Caco-2 (cell line): ENCODE data around the gene RAI1. TPM values are rescaled to one million over a fixed set of nuclear protein-coding genes. Genes with fewer than 3 reads are reported as not detected.

Experiments
- BruUV-seq: library from RNA; stranded (reverse); fragments of 400-500 nt; replicated peaks from 2 replicates; lab custom pipeline; 2021; lab: Mats Ljungman, UMichigan
- CTCF ChIA-PET: fragments of 300-600 bp; sonication (Branson Sonifier 250); formaldehyde crosslinking; loops from one replicate; lab custom pipeline; 2022; ENCODE audit warnings: antibody characterized with exemption; lab: Charles Lee
- POLR2A ChIA-PET: fragments of 300-600 bp; sonication (Branson Sonifier 250); formaldehyde crosslinking; loops from one replicate; lab custom pipeline; 2022; ENCODE audit warnings: antibody characterized with exemption; lab: Charles Lee
- DNase-seq, 2 experiments: peaks; one replicate each; pipeline versions ENCODE4 v3.0.0 to v3.0.0-alpha.2; 2020 to 2022
- H3K27me3 ChIP-seq: replicated peaks from 2 replicates; pipeline ENCODE4 v1.6.0; 2011; ENCODE audit warnings: low read length; ENCODE audit not compliant: control insufficient read depth, insufficient read depth
- H3K36me3 ChIP-seq: 2 replicates; pipeline ENCODE4 v1.5.1; 2011; ENCODE audit warnings: low read length; ENCODE audit not compliant: control insufficient read depth, insufficient read depth
- H3K4me1 ChIP-seq: fragments of 250-450 bp; sonication (Bioruptor Pico); 2 replicates; pipeline ENCODE4 v1.5.1; 2020; ENCODE audit warnings: mild to moderate bottlenecking
- H3K4me3 ChIP-seq: 2 replicates; pipeline ENCODE4 v1.5.1; 2011; ENCODE audit warnings: low read depth, mild to moderate bottlenecking, control low read depth, low read length
- H3K9me3 ChIP-seq: fragments of 250-450 bp; sonication (Bioruptor Pico); 2 replicates; pipeline ENCODE4 v1.5.1; 2020; ENCODE audit warnings: mild to moderate bottlenecking, moderate library complexity
- H3K27ac Mint-ChIP-seq: one replicate; pipeline ENCODE4 v1.8.0; 2022; ENCODE audit warnings: mixed read lengths; ENCODE audit not compliant: unreplicated experiment
- H3K27me3 Mint-ChIP-seq: one replicate; pipeline ENCODE4 v1.8.0; 2022; ENCODE audit warnings: mixed read lengths; ENCODE audit not compliant: insufficient read depth, unreplicated experiment
- H3K36me3 Mint-ChIP-seq: one replicate; pipeline ENCODE4 v1.8.0; 2022; ENCODE audit warnings: mild to moderate bottlenecking, mixed read lengths; ENCODE audit not compliant: insufficient read depth, unreplicated experiment
- H3K4me1 Mint-ChIP-seq: one replicate; pipeline ENCODE4 v1.8.0; 2022; ENCODE audit warnings: low read depth, mixed read lengths; ENCODE audit not compliant: unreplicated experiment
- H3K4me3 Mint-ChIP-seq: one replicate; pipeline ENCODE4 v1.8.0; 2022; ENCODE audit warnings: mild to moderate bottlenecking, moderate library complexity, mixed read lengths; ENCODE audit not compliant: unreplicated experiment
- H3K9me3 Mint-ChIP-seq: one replicate; pipeline ENCODE4 v1.8.0; 2022; ENCODE audit warnings: mixed read lengths; ENCODE audit not compliant: unreplicated experiment
- CTCF ChIP-seq, 2 experiments: fragments of 200-600 bp in 1 of 2; IDR thresholded peaks; 1 replicate in 1 of 2; 2 replicates in 1 of 2; pipeline versions ENCODE4 v1.5.1 to v1.8.0; 2011 to 2022; ENCODE audit warnings: antibody characterized with exemption in 1 of 2, control low read depth in 1 of 2, inconsistent platforms in 1 of 2, low read depth in 1 of 2, low read length in 1 of 2, mild to moderate bottlenecking in 1 of 2, moderate library complexity in 1 of 2; ENCODE audit not compliant: insufficient read depth in 1 of 2, severe bottlenecking in 1 of 2, unreplicated experiment in 1 of 2
- intact Hi-C: fragments of 100-400 bp; cut with micrococcal nuclease; formaldehyde crosslinking; loops from one replicate; pipeline ENCODE4 v1.10.0; 2022; ENCODE audit not compliant: unreplicated experiment
- total RNA-seq: library from RNA; stranded (reverse); gene quantifications from 2 replicates; pipeline ENCODE4 v1.2.3, GENCODE V29; 2022

The RAI1 gene
- total RNA-seq, 1 experiment from 2014 or later = 44.3 TPM

- CTCF ChIA-PET = no interaction called here
- no TSS peak for BruUV-seq
Observed at GRCh38 chr17:17742688-17743390, 61.6 kb downstream of the RAI1 start.

GRCh38 chr17:17743391-17744112, 62.3 kb downstream of the RAI1 start:
- DNase-seq = no peak
- ChIA-PET POLR2A (no interaction called here), CTCF (no interaction called here)
- H3K4me1 ChIP-seq = peaks cover 8% of the 10 kb centered on the region
- H3K36me3 ChIP-seq = no peaks in the 10 kb centered on the region
- TF ChIP-seq CTCF (IDR thresholded peaks at IDR 0.05; ENCODE audit: insufficient read depth in 1 of 2, low read depth in 1 of 2, low read length in 1 of 2, severe bottlenecking in 1 of 2, unreplicated experiment in 1 of 2) = no peak
- Mint-ChIP-seq H3K4me3 (no peak overlapping the region), H3K9me3 (no peaks in the 10 kb centered on the region), H3K27me3 (no peaks in the 10 kb centered on the region), H3K27ac (no peak overlapping the region), H3K4me1 (no peaks in the 10 kb centered on the region), H3K36me3 (peaks cover 5% of the 10 kb centered on the region)
- no TSS peak for BruUV-seq
- no peaks in the 10 kb centered on the region for H3K27me3 ChIP-seq
- H3K4me3 ChIP-seq = no peak overlapping the region
- intact Hi-C loops = loop anchor here (5.0 kb wide), 1 partner anchor 51 kb away; no protein-coding TSS in a partner anchor
- H3K9me3 ChIP-seq = no peaks in the 10 kb centered on the region

More at GRCh38 chr17:17742688-17743390, 61.6 kb downstream of the RAI1 start:
- Histone ChIP-seq H3K27me3 (no peaks in the 10 kb centered on the region), H3K4me1 (peaks cover 8% of the 10 kb centered on the region), H3K9me3 (no peaks in the 10 kb centered on the region), H3K4me3 (no peak overlapping the region), H3K36me3 (no peaks in the 10 kb centered on the region)
- DNase-seq = no peak
- no peak for TF ChIP-seq CTCF (IDR thresholded peaks at IDR 0.05; ENCODE audit: insufficient read depth in 1 of 2, low read depth in 1 of 2, low read length in 1 of 2, severe bottlenecking in 1 of 2, unreplicated experiment in 1 of 2)
- H3K36me3 Mint-ChIP-seq = no peaks in the 10 kb centered on the region
- no peaks in the 10 kb centered on the region for H3K27me3 Mint-ChIP-seq
- H3K4me3 Mint-ChIP-seq = no peak overlapping the region
- no peaks in the 10 kb centered on the region for H3K4me1 Mint-ChIP-seq
- no peaks in the 10 kb centered on the region for H3K9me3 Mint-ChIP-seq
- no peak overlapping the region for H3K27ac Mint-ChIP-seq
- POLR2A ChIA-PET = no interaction called here
- intact Hi-C loops = loop anchor here (5.0 kb wide), 1 partner anchor 51 kb away; no protein-coding TSS in a partner anchor

- H3K36me3 Mint-ChIP-seq = peaks cover 7% of the 10 kb centered on the region
- H3K27me3 Mint-ChIP-seq = no peaks in the 10 kb centered on the region
- H3K4me1 Mint-ChIP-seq = no peaks in the 10 kb centered on the region
- no peak overlapping the region for H3K4me3 Mint-ChIP-seq
- ChIA-PET POLR2A (no interaction called here), CTCF (no interaction called here)
- Histone ChIP-seq H3K4me3 (no peak overlapping the region), H3K36me3 (no peaks in the 10 kb centered on the region), H3K4me1 (peaks cover 8% of the 10 kb centered on the region), H3K27me3 (no peaks in the 10 kb centered on the region), H3K9me3 (no peaks in the 10 kb centered on the region)
- intact Hi-C loops = loop anchor here (5.0 kb wide), 1 partner anchor 52 kb away; no protein-coding TSS in a partner anchor
- no TSS peak for BruUV-seq
- H3K27ac Mint-ChIP-seq = no peak overlapping the region
- TF ChIP-seq CTCF (IDR thresholded peaks at IDR 0.05; ENCODE audit: insufficient read depth in 1 of 2, low read depth in 1 of 2, low read length in 1 of 2, severe bottlenecking in 1 of 2, unreplicated experiment in 1 of 2) = no peak
- H3K9me3 Mint-ChIP-seq = no peaks in the 10 kb centered on the region
- no peak for DNase-seq
Observed at GRCh38 chr17:17744116-17744515, 62.9 kb downstream of the RAI1 start.
